Measurements from ENCODE around the gene SHLD1. TPM values are rescaled to one million over a fixed set of nuclear protein-coding genes. Genes with fewer than 3 reads are reported as not detected.
A peak's percentile ranks its signal among the peaks of the same experiment; 100 is the strongest.
"Not testable (repeated sequence)": the region's sequence is repeated elsewhere in the genome, so short reads cannot be mapped to it uniquely, and the experiment has no call there.

The SHLD1 gene, protein sequence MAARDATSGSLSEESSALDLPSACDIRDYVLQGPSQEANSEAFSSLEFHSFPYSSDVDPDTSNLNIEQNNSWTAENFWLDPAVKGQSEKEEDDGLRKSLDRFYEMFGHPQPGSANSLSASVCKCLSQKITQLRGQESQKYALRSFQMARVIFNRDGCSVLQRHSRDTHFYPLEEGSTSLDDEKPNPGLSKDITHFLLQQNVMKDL
- total RNA-seq (2014; rRNA removed; shearing (Covaris generic); ENCODE audit: low replicate concordance): 8.0 and 13.1 TPM in 2 replicates

- Histone ChIP-seq H3K9ac (ENCODE audit: low read length) (peak within 1 kb of the TSS; percentile 72), H3K4me2 (ENCODE audit: low read depth, low read length, poor library complexity, severe bottlenecking) (peak within 1 kb of the TSS; percentile 92), H2AFZ (ENCODE audit: low read length) (peak within 1 kb of the TSS; percentile 73), H3K4me3 (ENCODE audit: low read length) (peak within 1 kb of the TSS; percentile 90), H3K27me3 (ENCODE audit: low read length) (no peaks in the 10 kb centered on the region), H4K20me1 (ENCODE audit: insufficient read depth, low read depth, low read length) (no peaks in the 10 kb centered on the region), H3K9me3 (ENCODE audit: low read length) (no peaks in the 10 kb centered on the region), H3K4me1 (ENCODE audit: low read length) (peaks cover 16% of the 10 kb centered on the region), H3K79me2 (ENCODE audit: low read length) (peaks cover 45% of the 10 kb centered on the region), H3K27ac (ENCODE audit: low read length) (peak within 1 kb of the TSS; percentile 2; the same call in 1 of the 2 replicates), H3K36me3 (ENCODE audit: insufficient read depth, low read length) (no peaks in the 10 kb centered on the region), H3K9me2 (replicated peaks; ENCODE audit: insufficient read depth, low read length) (0 out of 2 replicates have a peak, but pooled peaks cover 8% of the 10 kb centered on the region)
- peak; percentile 96 for DNase-seq
Measured at GRCh38 chr20:5749952-5750779, at the start of gene SHLD1. TSS of gene SHLD1 (plus strand) at chr20:5750401. CDS start at chr20:5772866, 22,465 bp downstream.

- H3K27ac ChIP-seq (ENCODE audit: low read length); H3K79me2 ChIP-seq (ENCODE audit: low read length); H3K36me3 ChIP-seq (ENCODE audit: insufficient read depth, low read length); H3K9me2 ChIP-seq (replicated peaks; ENCODE audit: insufficient read depth, low read length); H4K20me1 ChIP-seq (ENCODE audit: insufficient read depth, low read depth, low read length); H3K4me3 ChIP-seq (ENCODE audit: low read length); H3K9me3 ChIP-seq (ENCODE audit: low read length); H3K4me2 ChIP-seq (ENCODE audit: low read depth, low read length, poor library complexity, severe bottlenecking); H3K4me1 ChIP-seq (ENCODE audit: low read length); H3K27me3 ChIP-seq (ENCODE audit: low read length); DNase-seq; H3K9ac ChIP-seq (ENCODE audit: low read length); H2AFZ ChIP-seq (ENCODE audit: low read length): not testable (repeated sequence)
Measured at GRCh38 chr20:5702339-5702738, 47.9 kb upstream of the SHLD1 start.

DNA sequence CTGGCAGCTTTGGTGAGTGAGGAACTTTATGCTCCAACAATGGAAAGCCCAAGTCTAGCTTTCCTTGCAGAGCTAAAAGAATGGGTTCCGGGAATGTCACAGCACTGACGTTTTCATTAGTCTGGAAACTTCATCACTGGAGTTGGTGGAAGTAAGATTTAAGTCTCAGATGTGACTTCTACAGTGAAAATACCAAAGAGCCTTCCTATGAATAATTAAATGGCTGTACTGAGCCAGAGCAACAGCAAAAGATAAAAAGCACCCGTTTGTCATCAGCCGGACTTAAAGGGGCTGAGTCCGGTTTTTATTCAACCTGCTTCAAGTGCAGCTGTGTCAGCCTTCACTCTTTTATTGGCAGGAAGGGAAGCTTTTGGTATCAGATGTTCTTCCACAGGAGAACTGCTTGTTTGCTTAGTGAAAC, 46.5 kb upstream of the SHLD1 start:
- Histone ChIP-seq H4K20me1 (ENCODE audit: insufficient read depth, low read depth, low read length) (no peaks in the 10 kb centered on the region), H2AFZ (ENCODE audit: low read length) (no peak overlapping the region)
- DNase-seq: no peak

GRCh38 chr20:5705827-5706226, 44.4 kb upstream of the SHLD1 start:
- no peak for DNase-seq
- Histone ChIP-seq H3K9me3 (ENCODE audit: low read length) (no peaks in the 10 kb centered on the region), H3K27ac (ENCODE audit: low read length) (no peak overlapping the region), H3K9me2 (replicated peaks; ENCODE audit: insufficient read depth, low read length) (no peaks in the 10 kb centered on the region), H3K4me3 (ENCODE audit: low read length) (no peak overlapping the region), H3K79me2 (ENCODE audit: low read length) (no peaks in the 10 kb centered on the region), H3K27me3 (ENCODE audit: low read length) (no peaks in the 10 kb centered on the region), H3K4me2 (ENCODE audit: low read depth, low read length, poor library complexity, severe bottlenecking) (no peak overlapping the region), H3K4me1 (ENCODE audit: low read length) (no peaks in the 10 kb centered on the region), H3K36me3 (ENCODE audit: insufficient read depth, low read length) (no peaks in the 10 kb centered on the region), H2AFZ (ENCODE audit: low read length) (no peak overlapping the region), H4K20me1 (ENCODE audit: insufficient read depth, low read depth, low read length) (no peaks in the 10 kb centered on the region), H3K9ac (ENCODE audit: low read length) (no peak overlapping the region)

More for the DNA sequence above, 46.5 kb upstream of the SHLD1 start:
- H3K27me3 ChIP-seq (ENCODE audit: low read length): no peaks in the 10 kb centered on the region
- no peaks in the 10 kb centered on the region for H3K79me2 ChIP-seq (ENCODE audit: low read length)
- no peaks in the 10 kb centered on the region for H3K4me1 ChIP-seq (ENCODE audit: low read length)
- no peak overlapping the region for H3K4me3 ChIP-seq (ENCODE audit: low read length)
- no peaks in the 10 kb centered on the region for H3K9me3 ChIP-seq (ENCODE audit: low read length)
- H3K4me2 ChIP-seq (ENCODE audit: low read depth, low read length, poor library complexity, severe bottlenecking): no peak overlapping the region
- no peak overlapping the region for H3K9ac ChIP-seq (ENCODE audit: low read length)
- H3K27ac ChIP-seq (ENCODE audit: low read length): no peak overlapping the region
- no peaks in the 10 kb centered on the region for H3K9me2 ChIP-seq (replicated peaks; ENCODE audit: insufficient read depth, low read length)
- no peaks in the 10 kb centered on the region for H3K36me3 ChIP-seq (ENCODE audit: insufficient read depth, low read length)

DNA sequence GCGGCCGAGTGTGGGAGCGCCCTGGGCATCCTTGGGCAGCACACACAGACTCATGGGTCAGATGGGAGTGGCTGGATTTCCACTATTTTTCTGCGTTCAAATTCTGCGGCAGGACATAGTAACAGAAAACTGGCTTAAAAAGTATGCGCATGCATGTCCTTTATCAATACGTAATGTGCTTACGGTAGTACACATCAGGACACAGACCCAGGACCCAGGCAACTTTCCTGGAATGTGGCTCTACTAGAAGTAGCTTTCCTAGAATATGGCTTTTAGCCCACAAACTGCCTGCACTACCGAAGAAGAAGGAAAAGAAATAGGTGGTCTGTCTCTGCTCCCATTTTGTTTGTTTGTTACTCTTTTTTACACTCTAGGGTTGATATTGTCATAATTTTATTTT, 43.4 kb upstream of the SHLD1 start:
- Histone ChIP-seq H3K9me2 (replicated peaks; ENCODE audit: insufficient read depth, low read length) (no peaks in the 10 kb centered on the region), H3K4me2 (ENCODE audit: low read depth, low read length, poor library complexity, severe bottlenecking) (no peak overlapping the region), H3K27me3 (ENCODE audit: low read length) (no peaks in the 10 kb centered on the region), H3K9me3 (ENCODE audit: low read length) (no peaks in the 10 kb centered on the region), H4K20me1 (ENCODE audit: insufficient read depth, low read depth, low read length) (no peaks in the 10 kb centered on the region), H3K27ac (ENCODE audit: low read length) (no peak overlapping the region), H3K4me3 (ENCODE audit: low read length) (no peak overlapping the region), H3K9ac (ENCODE audit: low read length) (no peak overlapping the region), H2AFZ (ENCODE audit: low read length) (no peak overlapping the region), H3K36me3 (ENCODE audit: insufficient read depth, low read length) (no peaks in the 10 kb centered on the region), H3K79me2 (ENCODE audit: low read length) (no peaks in the 10 kb centered on the region), H3K4me1 (ENCODE audit: low read length) (no peaks in the 10 kb centered on the region)
- DNase-seq: no peak

GRCh38 chr20:5710551-5710950, 39.6 kb upstream of the SHLD1 start:
- Histone ChIP-seq H3K27ac (ENCODE audit: low read length) (no peak overlapping the region), H4K20me1 (ENCODE audit: insufficient read depth, low read depth, low read length) (no peaks in the 10 kb centered on the region), H3K9ac (ENCODE audit: low read length) (no peak overlapping the region), H3K27me3 (ENCODE audit: low read length) (no peaks in the 10 kb centered on the region), H3K36me3 (ENCODE audit: insufficient read depth, low read length) (no peaks in the 10 kb centered on the region), H3K9me2 (replicated peaks; ENCODE audit: insufficient read depth, low read length) (no peaks in the 10 kb centered on the region), H3K79me2 (ENCODE audit: low read length) (no peaks in the 10 kb centered on the region), H3K4me3 (ENCODE audit: low read length) (no peak overlapping the region), H2AFZ (ENCODE audit: low read length) (no peak overlapping the region), H3K4me1 (ENCODE audit: low read length) (no peaks in the 10 kb centered on the region), H3K9me3 (ENCODE audit: low read length) (no peaks in the 10 kb centered on the region), H3K4me2 (ENCODE audit: low read depth, low read length, poor library complexity, severe bottlenecking) (no peak overlapping the region)
- DNase-seq: no peak

DNA sequence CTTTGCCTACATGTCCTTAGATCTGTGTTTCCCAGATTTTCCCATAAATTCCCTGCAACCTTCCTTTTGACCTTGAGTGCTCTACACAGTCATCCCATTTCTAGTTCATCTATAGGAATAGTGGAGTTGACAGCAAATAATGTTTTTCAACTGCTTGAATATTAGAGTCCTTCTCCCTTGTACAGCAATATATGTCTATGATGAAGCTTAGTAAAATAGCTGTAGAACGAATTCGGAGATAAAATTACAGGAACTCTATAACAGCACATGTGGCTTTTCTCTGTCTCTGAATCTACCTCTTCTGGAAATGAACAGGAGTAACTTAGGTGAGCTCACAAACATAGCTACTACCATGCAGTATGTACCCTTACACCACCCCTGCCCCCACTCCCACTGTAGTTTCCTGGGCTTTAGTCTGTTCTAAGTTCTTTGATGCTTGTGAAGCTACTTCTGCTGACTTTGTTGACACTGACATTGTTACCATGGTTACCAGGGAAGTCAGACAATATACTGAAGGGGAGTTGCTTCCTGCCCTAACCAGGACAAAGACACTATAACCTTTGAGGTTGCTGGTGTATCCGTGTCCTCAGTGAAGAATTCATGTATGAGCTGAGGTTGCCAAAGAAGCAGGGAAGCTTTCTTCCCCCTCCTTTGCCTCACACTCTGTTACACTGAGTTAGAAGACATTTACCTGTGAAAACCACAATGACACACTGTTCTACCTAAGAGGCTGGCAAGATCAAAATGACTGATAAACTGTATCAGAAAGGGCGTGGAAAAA, 35.8 kb upstream of the SHLD1 start:
- Histone ChIP-seq H3K36me3 (ENCODE audit: insufficient read depth, low read length) (no peaks in the 10 kb centered on the region), H3K9ac (ENCODE audit: low read length) (no peak overlapping the region), H3K27ac (ENCODE audit: low read length) (no peak overlapping the region), H3K27me3 (ENCODE audit: low read length) (no peaks in the 10 kb centered on the region), H3K4me2 (ENCODE audit: low read depth, low read length, poor library complexity, severe bottlenecking) (no peak overlapping the region), H3K4me1 (ENCODE audit: low read length) (no peaks in the 10 kb centered on the region), H4K20me1 (ENCODE audit: insufficient read depth, low read depth, low read length) (no peaks in the 10 kb centered on the region), H3K79me2 (ENCODE audit: low read length) (no peaks in the 10 kb centered on the region), H2AFZ (ENCODE audit: low read length) (no peak overlapping the region), H3K9me2 (replicated peaks; ENCODE audit: insufficient read depth, low read length) (no peaks in the 10 kb centered on the region), H3K9me3 (ENCODE audit: low read length) (no peaks in the 10 kb centered on the region), H3K4me3 (ENCODE audit: low read length) (no peak overlapping the region)
- no peak for DNase-seq
